ENCODE data around the gene DSC2. TPM values are rescaled to one million over a fixed set of nuclear protein-coding genes. Genes with fewer than 3 reads are reported as not detected.

The DSC2 gene
- total RNA-seq, 1 donor from 2014 or later: 1.6 TPM

- Mint-ChIP-seq H3K4me1 (ENCODE audit: unreplicated experiment) (no peaks in the 10 kb centered on the region), H3K27ac (ENCODE audit: unreplicated experiment) (no peak overlapping the region), H3K4me3 (ENCODE audit: unreplicated experiment) (no peak overlapping the region), H3K27me3 (ENCODE audit: unreplicated experiment) (peaks cover 53% of the 10 kb centered on the region), H3K9me3 (ENCODE audit: unreplicated experiment) (no peaks in the 10 kb centered on the region), H3K36me3 (ENCODE audit: unreplicated experiment) (no peaks in the 10 kb centered on the region)
- TF ChIP-seq CTCF (IDR thresholded peaks at IDR 0.05): no peak
- DNase-seq (ENCODE audit: extremely low spot score, unreplicated experiment): no peak
Measured at GRCh38 chr18:31058897-31059296, 43.3 kb downstream of the DSC2 start.

- DNase-seq (ENCODE audit: extremely low spot score, unreplicated experiment): no peak
- Mint-ChIP-seq H3K27me3 (ENCODE audit: unreplicated experiment) (peaks cover 53% of the 10 kb centered on the region), H3K4me1 (ENCODE audit: unreplicated experiment) (no peaks in the 10 kb centered on the region), H3K9me3 (ENCODE audit: unreplicated experiment) (peaks cover 2% of the 10 kb centered on the region), H3K4me3 (ENCODE audit: unreplicated experiment) (no peak overlapping the region), H3K36me3 (ENCODE audit: unreplicated experiment) (no peaks in the 10 kb centered on the region), H3K27ac (ENCODE audit: unreplicated experiment) (no peak overlapping the region)
- no peak for TF ChIP-seq CTCF (IDR thresholded peaks at IDR 0.05)
Measured at GRCh38 chr18:31057917-31058316, 44.3 kb downstream of the DSC2 start.

- DNase-seq (ENCODE audit: extremely low spot score, unreplicated experiment): no peak
- Mint-ChIP-seq H3K9me3 (ENCODE audit: unreplicated experiment) (peaks cover 7% of the 10 kb centered on the region), H3K27ac (ENCODE audit: unreplicated experiment) (no peak overlapping the region), H3K4me3 (ENCODE audit: unreplicated experiment) (no peak overlapping the region), H3K4me1 (ENCODE audit: unreplicated experiment) (no peaks in the 10 kb centered on the region), H3K36me3 (ENCODE audit: unreplicated experiment) (no peaks in the 10 kb centered on the region), H3K27me3 (ENCODE audit: unreplicated experiment) (peaks cover 58% of the 10 kb centered on the region)
- TF ChIP-seq CTCF (IDR thresholded peaks at IDR 0.05): no peak
Measured at GRCh38 chr18:31057051-31057450, 45.2 kb downstream of the DSC2 start.

- Mint-ChIP-seq H3K4me3 (ENCODE audit: unreplicated experiment) (no peak overlapping the region), H3K27me3 (ENCODE audit: unreplicated experiment) (peaks cover 58% of the 10 kb centered on the region), H3K9me3 (ENCODE audit: unreplicated experiment) (peaks cover 7% of the 10 kb centered on the region), H3K36me3 (ENCODE audit: unreplicated experiment) (no peaks in the 10 kb centered on the region), H3K27ac (ENCODE audit: unreplicated experiment) (no peak overlapping the region), H3K4me1 (ENCODE audit: unreplicated experiment) (no peaks in the 10 kb centered on the region)
- DNase-seq (ENCODE audit: extremely low spot score, unreplicated experiment): no peak
- no peak for TF ChIP-seq CTCF (IDR thresholded peaks at IDR 0.05)
Measured at GRCh38 chr18:31056296-31056695, 45.9 kb downstream of the DSC2 start.

- H3K27me3 Mint-ChIP-seq (ENCODE audit: unreplicated experiment): peaks cover 41% of the 10 kb centered on the region
- no peak for TF ChIP-seq CTCF (IDR thresholded peaks at IDR 0.05)
- peaks cover 7% of the 10 kb centered on the region for H3K9me3 Mint-ChIP-seq (ENCODE audit: unreplicated experiment)
- H3K4me1 Mint-ChIP-seq (ENCODE audit: unreplicated experiment): no peaks in the 10 kb centered on the region
- H3K27ac Mint-ChIP-seq (ENCODE audit: unreplicated experiment): no peak overlapping the region
- H3K36me3 Mint-ChIP-seq (ENCODE audit: unreplicated experiment): no peaks in the 10 kb centered on the region
- H3K4me3 Mint-ChIP-seq (ENCODE audit: unreplicated experiment): no peak overlapping the region
- DNase-seq (ENCODE audit: extremely low spot score, unreplicated experiment): no peak
Measured at GRCh38 chr18:31050635-31051034, 51.6 kb downstream of the DSC2 start.
